Measurements from ENCODE around the gene SLC10A6. TPM values are rescaled to one million over a fixed set of nuclear protein-coding genes. Genes with fewer than 3 reads are reported as not detected.

Gene SLC10A6
- total RNA-seq, 1 experiment from 2014 or later, result not detected

DNA sequence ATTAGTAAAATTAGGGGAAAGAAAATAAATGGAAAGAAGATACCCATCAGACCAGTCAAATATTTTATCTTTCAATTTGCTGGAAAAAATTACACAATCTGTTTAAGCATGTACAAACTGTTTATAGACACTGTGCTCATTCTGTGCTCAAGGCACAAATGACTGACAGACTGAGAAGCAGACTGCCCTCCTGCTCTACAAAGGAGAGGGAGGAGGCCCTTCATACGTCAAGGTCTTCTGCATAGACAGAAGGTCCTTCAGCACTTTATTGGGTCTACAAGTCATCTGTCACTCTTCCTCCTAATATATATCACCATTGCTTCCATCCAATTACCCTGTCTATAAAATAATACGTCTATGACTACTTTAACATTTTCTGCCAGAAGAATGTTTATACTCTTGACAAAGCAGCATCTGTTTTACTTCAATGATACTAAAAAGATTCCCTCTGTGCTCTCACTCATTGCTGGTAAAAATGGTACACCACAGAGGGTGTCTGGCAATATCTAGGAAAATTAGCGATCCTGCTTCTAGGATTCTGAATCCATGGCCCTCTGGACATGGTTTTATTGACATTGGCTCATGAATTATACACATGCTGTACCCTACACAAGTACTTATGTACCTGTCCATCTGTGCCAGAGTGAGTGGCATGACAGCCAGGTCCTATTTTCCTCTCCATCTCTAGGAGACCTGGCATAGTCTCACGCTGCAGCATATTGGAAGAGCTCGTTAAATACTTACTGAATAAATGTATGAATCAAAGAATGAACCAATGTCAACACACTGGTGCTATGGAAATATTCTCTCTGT lies 11.3 kb downstream of the SLC10A6 start:
- no peak overlapping the region for H2AFZ ChIP-seq (ENCODE audit: low read length)
- ChIA-PET CTCF (no interaction called here), POLR2A (ENCODE audit: unreplicated experiment) (no interaction called here)
- H3K9ac ChIP-seq (ENCODE audit: low read length), result no peak overlapping the region
- H3K4me1 ChIP-seq (ENCODE audit: insufficient read depth, low read length), result no peaks in the 10 kb centered on the region
- ATAC-seq, result no peak
- no peak for TF ChIP-seq EZH2 (IDR thresholded peaks at IDR 0.05; ENCODE audit: low read length, unreplicated experiment)
- TF ChIP-seq EZH2phosphoT487 (IDR thresholded peaks at IDR 0.05; ENCODE audit: borderline replicate concordance, low read length), result no peak
- TF ChIP-seq, protein P1, sequence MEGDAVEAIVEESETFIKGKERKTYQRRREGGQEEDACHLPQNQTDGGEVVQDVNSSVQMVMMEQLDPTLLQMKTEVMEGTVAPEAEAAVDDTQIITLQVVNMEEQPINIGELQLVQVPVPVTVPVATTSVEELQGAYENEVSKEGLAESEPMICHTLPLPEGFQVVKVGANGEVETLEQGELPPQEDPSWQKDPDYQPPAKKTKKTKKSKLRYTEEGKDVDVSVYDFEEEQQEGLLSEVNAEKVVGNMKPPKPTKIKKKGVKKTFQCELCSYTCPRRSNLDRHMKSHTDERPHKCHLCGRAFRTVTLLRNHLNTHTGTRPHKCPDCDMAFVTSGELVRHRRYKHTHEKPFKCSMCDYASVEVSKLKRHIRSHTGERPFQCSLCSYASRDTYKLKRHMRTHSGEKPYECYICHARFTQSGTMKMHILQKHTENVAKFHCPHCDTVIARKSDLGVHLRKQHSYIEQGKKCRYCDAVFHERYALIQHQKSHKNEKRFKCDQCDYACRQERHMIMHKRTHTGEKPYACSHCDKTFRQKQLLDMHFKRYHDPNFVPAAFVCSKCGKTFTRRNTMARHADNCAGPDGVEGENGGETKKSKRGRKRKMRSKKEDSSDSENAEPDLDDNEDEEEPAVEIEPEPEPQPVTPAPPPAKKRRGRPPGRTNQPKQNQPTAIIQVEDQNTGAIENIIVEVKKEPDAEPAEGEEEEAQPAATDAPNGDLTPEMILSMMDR (conservative IDR thresholded peaks at IDR 0.05; ENCODE audit: low read depth, low read length), result no peak
- no peaks in the 10 kb centered on the region for H3K9me2 ChIP-seq (replicated peaks; ENCODE audit: low read length)
- intact Hi-C loops (cut with micrococcal nuclease), result no loop called here
- no peak overlapping the region for H3K4me3 ChIP-seq (ENCODE audit: low read length)
- no peaks in the 10 kb centered on the region for H4K20me1 ChIP-seq (ENCODE audit: low read length)
- BruUV-seq (replicated peaks), result no TSS peak
- H3K79me2 ChIP-seq (ENCODE audit: low read length), result no peaks in the 10 kb centered on the region
- no peak overlapping the region for H3K27ac ChIP-seq (ENCODE audit: low read length)
- H3K27me3 ChIP-seq (ENCODE audit: low read length), result no peaks in the 10 kb centered on the region
- H3K4me2 ChIP-seq (ENCODE audit: low read length), result no peak overlapping the region
- no peaks in the 10 kb centered on the region for H3K9me3 ChIP-seq (ENCODE audit: low read length)
- DNase-seq, result no peak
- no peaks in the 10 kb centered on the region for H3F3A ChIP-seq (ENCODE audit: low read length, unreplicated experiment)
- no peaks in the 10 kb centered on the region for H3K36me3 ChIP-seq (ENCODE audit: low read depth, low read length)

DNA sequence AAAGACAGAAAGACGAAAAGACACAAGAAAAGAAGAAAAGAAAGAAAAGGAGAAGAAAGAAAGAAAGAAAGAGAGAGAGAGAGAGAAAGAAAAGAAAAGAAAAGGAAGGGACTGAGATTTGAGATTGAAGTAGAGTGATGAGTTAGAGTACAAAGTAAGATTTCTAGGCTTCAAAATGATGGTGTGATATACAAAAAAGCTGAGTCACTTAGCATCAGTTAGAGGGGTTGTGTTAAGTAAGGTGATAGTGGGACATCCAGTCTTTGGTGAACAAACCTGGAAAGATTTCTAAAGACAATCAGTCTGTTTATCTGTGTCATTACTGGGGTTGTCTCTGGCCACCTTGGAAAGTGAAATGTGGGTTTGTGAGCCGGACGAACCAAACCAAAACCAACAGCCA lies 13.5 kb downstream of the SLC10A6 start:
- H3K4me2 ChIP-seq (ENCODE audit: low read length), result no peak overlapping the region

DNA sequence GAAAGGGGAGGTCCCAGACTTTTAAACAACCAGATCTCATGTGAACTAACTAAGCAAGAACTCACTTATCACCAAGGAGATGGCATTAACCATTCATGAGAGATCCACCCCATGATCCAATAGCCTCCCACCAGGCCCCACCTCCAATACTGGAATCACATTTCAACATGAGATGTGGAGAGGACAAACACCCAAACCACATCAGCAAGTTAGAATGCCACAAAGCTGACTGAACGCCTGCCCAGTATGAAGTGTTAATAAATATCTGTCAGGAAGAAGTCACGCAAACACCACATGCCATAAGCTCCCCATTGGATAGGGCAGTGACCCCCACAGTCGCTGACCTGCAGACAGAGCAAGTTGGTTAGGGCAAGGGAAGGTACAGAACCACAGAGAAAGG lies 14.3 kb downstream of the SLC10A6 start:
- Histone ChIP-seq H3K4me1 (ENCODE audit: insufficient read depth, low read length) (peaks cover 27% of the 10 kb centered on the region), H3K79me2 (ENCODE audit: low read length) (no peaks in the 10 kb centered on the region), H3K9ac (ENCODE audit: low read length) (no peak overlapping the region), H3K27ac (ENCODE audit: low read length) (no peak overlapping the region), H3K36me3 (ENCODE audit: low read depth, low read length) (no peaks in the 10 kb centered on the region), H3K4me2 (ENCODE audit: low read length) (no peak overlapping the region), H3K27me3 (ENCODE audit: low read length) (no peaks in the 10 kb centered on the region), H3K4me3 (ENCODE audit: low read length) (no peak overlapping the region), H2AFZ (ENCODE audit: low read length) (no peak overlapping the region), H3K9me3 (ENCODE audit: low read length) (no peaks in the 10 kb centered on the region), H3F3A (ENCODE audit: low read length, unreplicated experiment) (peaks cover 7% of the 10 kb centered on the region), H4K20me1 (ENCODE audit: low read length) (no peaks in the 10 kb centered on the region), H3K9me2 (replicated peaks; ENCODE audit: low read length) (no peaks in the 10 kb centered on the region)
- ChIA-PET POLR2A (ENCODE audit: unreplicated experiment) (no interaction called here), CTCF (no interaction called here)
- no TSS peak for BruUV-seq (replicated peaks)
- TF ChIP-seq EZH2phosphoT487 (IDR thresholded peaks at IDR 0.05; ENCODE audit: borderline replicate concordance, low read length) (no peak), EZH2 (IDR thresholded peaks at IDR 0.05; ENCODE audit: low read length, unreplicated experiment) (no peak)
- TF ChIP-seq, protein P1 (conservative IDR thresholded peaks at IDR 0.05; ENCODE audit: low read depth, low read length), result no peak
- intact Hi-C loops (cut with micrococcal nuclease), result no loop called here
- ATAC-seq (no peak), DNase-seq (no peak)

More for the DNA sequence above, 13.5 kb downstream of the SLC10A6 start:
- Histone ChIP-seq H4K20me1 (ENCODE audit: low read length) (no peaks in the 10 kb centered on the region), H2AFZ (ENCODE audit: low read length) (no peak overlapping the region), H3K4me1 (ENCODE audit: insufficient read depth, low read length) (peaks cover 20% of the 10 kb centered on the region), H3K4me3 (ENCODE audit: low read length) (no peak overlapping the region), H3K9me3 (ENCODE audit: low read length) (no peaks in the 10 kb centered on the region), H3K27me3 (ENCODE audit: low read length) (no peaks in the 10 kb centered on the region), H3K9me2 (replicated peaks; ENCODE audit: low read length) (no peaks in the 10 kb centered on the region), H3K79me2 (ENCODE audit: low read length) (no peaks in the 10 kb centered on the region), H3K9ac (ENCODE audit: low read length) (no peak overlapping the region), H3K36me3 (ENCODE audit: low read depth, low read length) (no peaks in the 10 kb centered on the region), H3K27ac (ENCODE audit: low read length) (no peak overlapping the region), H3F3A (ENCODE audit: low read length, unreplicated experiment) (peaks cover 4% of the 10 kb centered on the region)
- TF ChIP-seq, protein P1 (conservative IDR thresholded peaks at IDR 0.05; ENCODE audit: low read depth, low read length), result no peak
- BruUV-seq (replicated peaks), result no TSS peak
- POLR2A ChIA-PET (ENCODE audit: unreplicated experiment), result no interaction called here
- no peak for ATAC-seq
- intact Hi-C loops (cut with micrococcal nuclease), result no loop called here
- CTCF ChIA-PET, result no interaction called here
- DNase-seq, result no peak

Measured in PC-3 (cell line).